Measurements from ENCODE around the gene C20orf173.
"Not testable (repeated sequence)": the region's sequence is repeated elsewhere in the genome, so short reads cannot be mapped to it uniquely, and the experiment has no call there.

The C20orf173 gene

DNA sequence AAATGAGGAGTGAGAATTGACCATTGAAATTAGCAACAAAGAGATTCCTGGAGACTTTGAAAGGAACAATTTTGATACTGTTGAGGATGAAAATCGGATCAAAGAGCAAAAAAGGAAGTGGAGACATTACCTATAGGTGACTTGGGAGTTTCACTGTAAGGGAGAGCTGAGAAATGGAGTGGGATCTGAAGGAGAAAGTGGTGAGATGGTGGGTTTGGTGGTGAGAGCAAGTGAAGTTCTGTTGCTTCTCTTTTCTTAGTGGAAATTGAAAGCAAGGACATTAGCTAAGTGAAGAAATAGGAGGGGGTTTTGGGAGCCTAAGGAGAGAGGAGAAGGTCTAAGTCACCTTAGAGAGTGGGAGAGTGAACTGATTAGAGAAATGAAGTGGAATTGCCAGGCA lies 16.7 kb upstream of the C20orf173 start:
- no peak for DNase-seq (ENCODE audit: low spot score)

DNA sequence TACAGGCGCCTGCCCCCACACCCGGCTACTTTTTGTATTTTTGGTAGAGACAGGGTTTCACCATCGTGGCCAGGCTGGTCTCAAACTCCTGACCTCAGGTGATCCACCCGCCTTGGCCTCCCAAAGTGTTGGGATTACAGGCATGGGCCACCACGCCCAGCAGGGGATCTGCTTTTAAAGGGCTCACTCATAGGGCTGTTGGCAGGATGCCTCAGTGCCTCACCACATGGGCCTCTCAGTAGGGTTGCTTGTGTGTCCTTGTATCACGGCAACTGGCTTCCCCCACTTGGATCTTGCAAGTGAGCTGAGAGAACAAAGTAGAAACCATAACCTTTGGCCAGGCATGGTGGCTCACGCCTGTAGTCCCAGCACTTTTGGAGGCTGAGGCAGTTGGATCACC lies 15.5 kb upstream of the C20orf173 start:
- DNase-seq (ENCODE audit: low spot score), result not testable (repeated sequence)

DNA sequence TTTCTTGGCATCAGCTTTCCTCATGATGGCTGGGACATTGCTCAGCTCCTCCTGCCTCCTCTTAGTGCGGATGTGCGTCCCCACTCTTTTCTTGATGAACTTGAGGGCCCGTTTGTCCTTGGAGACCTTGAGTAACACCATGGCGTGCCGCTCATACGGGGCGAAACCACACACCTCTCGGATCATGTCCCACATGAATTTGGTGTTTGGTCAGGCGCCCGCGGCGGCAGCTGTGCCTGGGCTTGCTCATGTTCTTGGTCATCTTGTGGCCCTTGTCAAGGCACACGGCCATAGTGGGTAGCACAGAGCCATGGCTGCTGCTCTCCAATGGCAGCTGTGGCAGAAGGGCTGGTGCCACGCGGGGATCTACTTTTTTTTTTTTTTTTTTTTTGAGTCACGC lies 15.0 kb upstream of the C20orf173 start:
- DNase-seq (ENCODE audit: low spot score), result no peak

DNA sequence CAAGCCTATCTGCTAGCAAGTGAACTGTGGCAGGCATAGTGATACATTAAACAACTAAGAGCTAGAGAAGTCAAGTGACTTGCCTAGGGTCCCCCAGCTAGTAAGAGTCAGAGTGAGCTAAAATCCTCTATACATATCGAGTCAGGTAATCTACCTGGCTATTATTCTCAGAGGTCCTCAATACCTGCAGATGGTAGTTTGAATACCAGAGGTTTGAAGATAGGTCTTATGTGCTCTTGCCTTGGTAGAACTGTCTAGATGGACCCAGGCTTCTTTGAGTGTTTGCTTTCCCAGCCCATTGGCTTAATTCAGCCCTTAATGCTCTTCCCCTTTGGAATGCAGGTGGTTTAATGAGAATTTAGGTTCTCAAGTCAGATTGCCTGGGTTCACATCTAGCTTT lies 13.5 kb upstream of the C20orf173 start:
- DNase-seq (ENCODE audit: low spot score), result no peak

DNA sequence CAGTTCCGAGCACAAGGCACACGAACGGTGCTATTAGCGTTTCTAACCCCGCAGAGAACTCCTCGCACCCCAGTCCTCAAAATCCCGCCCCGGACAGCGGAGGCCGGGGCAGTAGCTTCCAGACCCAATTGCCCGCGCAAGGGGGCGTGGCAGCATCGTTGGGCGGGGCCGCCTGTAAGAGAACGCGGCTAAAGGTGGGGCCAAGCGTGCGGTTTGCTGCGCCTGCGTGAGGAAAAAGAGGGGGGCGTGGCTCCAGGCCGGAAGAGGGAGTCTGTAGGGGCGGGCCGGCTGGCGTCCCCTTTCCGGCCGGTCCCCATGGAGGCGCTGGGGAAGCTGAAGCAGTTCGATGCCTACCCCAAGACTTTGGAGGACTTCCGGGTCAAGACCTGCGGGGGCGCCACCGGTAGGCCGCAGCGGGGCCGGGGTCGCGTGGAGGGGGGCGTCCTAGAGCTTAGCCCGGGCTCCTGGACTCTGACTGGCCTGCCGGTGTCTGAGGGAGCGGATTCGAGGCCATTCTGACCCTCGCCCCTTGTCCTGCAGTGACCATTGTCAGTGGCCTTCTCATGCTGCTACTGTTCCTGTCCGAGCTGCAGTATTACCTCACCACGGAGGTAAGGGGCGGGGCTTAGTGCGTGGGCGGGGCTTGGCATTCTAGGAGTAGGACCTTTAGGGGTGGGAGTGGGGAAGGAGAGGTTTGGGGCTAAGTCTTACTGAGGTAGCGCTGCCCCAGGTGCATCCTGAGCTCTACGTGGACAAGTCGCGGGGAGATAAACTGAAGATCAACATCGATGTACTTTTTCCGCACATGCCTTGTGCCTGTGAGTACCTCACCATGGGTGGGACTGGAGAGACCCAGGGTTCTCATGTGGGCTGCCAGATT lies 12.6 kb upstream of the C20orf173 start, which contains the start of gene ERGIC3:
TSS of gene ERGIC3 (plus strand) at position 296 of the 880 bp plus-strand sequence. CDS start at position 316, 20 bp downstream.
- DNase-seq (ENCODE audit: low spot score), result peak; percentile 93

DNA sequence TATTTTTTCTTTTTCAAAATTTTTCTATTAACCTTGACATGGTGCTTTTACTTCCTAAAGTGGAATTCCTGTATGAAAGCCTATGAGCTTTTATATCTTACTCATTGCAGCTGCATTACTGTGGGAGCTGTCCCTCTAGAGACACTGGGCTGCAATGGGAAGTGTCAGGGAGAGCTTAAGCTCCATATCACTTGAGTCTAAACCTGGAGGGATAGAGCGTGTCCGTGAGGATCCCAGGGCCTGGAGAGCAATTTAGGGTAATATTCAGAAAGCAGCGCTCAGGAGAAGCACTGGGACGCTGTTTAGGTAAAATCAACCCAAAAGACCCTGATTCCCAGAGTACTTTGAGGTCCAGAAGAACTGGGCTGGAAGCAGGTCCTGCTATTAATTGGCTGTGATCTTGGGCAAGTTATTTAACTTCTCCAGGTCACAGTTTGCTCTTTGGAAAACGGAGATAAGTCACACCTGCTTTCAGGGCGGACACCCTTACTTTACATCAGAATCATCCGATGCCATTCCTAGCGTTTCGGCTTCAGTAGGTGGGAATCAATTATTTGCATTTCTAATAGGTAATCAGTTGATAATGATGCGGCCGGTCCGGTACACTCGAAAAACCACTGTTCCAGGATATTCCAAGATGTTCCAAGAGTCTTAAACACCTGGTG lies 11.8 kb upstream of the C20orf173 start:
- DNase-seq (ENCODE audit: low spot score), result no peak

DNA sequence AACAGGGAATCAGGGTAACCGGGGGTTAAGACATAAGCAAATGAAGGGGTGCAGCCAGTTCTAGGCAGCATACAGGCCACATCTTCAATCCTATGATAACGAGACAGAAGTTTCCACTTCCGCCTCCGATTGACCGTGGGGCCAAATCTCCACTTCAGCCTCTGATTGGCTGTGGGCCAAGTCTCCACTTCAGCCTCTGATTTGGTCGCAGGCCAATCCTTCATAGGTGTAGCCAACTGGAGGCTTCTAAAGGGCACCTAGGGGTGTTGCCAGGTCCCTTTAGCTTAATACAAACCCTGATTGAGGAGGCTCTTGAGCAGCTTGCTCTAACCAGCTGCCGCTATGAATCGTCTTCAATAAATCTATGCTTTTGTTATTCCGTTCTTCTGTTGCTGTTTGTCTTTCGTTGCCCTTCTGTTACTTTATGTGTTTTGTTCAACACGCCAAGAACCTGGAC lies 10.3 kb upstream of the C20orf173 start:
- no peak for DNase-seq (ENCODE audit: low spot score)

DNA sequence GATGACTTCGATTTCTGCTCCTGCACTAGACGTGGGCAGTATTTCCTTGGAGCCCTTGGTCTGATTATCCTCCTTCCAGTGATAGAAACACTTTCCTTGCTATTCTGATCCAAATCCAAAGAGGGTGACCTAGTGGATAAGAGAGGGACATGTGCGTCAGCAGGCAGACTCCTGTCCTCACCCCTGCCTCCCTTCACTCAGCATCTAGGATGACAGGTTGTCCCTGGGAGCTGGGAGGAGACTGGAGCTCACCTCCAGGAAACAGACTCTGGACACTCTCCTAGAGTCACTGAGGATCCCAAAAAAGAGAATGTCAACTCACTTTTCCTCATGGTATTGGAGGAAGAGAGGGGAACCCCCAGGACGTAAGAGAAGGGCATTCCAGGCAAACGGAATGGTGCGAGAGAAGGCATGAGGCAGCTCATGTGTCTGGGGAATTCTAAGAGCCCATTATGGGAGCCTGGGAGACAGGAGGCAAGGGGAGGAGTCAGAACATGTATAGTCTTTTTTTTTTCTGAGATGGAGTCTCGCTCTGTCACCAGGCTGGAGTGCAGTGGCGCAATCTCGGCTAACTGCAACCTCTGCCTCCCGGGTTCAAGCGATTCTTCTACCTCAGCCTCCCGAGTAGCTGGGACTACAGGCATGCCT lies 2.2 kb downstream of the C20orf173 start:
- peak; percentile 82 for DNase-seq (ENCODE audit: low spot score)

DNA sequence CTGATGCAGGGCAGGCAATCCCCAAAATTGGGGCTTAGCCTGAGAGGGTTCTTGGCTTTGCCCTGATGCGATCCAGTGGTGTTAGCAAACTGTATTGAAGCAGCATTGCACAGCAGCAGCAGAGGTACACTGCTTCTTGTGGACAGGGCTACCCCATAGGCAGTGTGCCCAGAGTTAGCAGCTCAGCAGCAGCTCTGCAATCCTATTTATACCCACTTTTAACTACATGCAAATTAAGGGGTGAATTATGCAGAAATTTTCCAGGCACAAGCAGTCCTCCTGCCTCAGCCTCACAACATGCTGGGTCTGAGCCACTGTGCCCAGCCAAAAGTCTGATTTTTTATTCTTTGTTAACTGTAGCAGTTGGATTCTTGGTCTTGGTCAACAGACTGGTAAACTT lies 3.8 kb downstream of the C20orf173 start:
- DNase-seq (ENCODE audit: low spot score), result no peak

DNA sequence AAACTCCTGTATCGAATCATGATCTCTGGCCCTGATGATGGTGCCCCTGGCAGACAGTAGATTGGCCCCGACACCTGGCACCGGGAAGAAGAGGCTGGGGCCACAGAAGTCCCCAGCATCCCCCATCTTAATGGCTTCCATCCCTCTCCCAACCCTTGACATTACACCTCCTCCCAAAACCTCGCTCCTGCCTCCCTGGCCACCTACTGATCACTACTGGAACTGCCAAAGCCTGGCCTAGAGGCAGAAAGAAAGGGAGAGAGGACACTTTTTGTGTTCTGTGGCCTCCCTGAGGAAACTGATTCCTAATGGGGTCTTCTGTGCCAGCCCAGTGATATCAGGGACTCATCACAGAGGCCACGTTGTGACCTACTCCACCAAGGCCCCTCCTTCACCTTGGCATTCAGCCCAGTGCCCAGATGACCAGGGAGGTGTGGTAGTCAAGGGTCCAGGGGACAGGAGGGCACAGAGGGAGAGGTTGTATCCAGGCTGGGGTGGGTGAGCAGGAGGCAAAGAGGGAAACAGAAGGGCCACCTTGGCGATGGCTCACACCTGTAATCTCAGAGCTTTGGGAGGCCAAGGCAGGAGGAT lies 6.1 kb downstream of the C20orf173 start:
- DNase-seq (ENCODE audit: low spot score), result no peak

DNA sequence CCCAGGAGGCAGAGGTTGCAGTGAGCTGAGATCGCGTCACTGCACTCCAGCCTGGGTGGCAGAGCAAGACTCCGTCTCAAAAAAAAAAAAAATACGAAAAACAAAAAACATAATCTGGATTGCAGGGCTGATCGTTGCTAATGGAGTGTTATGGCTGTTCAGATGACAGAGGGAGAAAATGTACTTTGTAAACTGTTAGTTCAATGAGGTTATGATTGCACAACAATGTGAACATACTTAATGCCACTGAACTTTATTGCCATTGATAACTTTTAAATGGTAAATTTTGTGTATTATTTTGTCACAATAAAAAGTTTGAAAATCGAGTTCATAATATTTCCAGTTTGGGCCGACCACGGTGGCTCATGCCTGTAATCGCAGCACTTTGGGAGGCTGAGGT lies 10.5 kb downstream of the C20orf173 start:
- DNase-seq (ENCODE audit: low spot score), result no peak

DNA sequence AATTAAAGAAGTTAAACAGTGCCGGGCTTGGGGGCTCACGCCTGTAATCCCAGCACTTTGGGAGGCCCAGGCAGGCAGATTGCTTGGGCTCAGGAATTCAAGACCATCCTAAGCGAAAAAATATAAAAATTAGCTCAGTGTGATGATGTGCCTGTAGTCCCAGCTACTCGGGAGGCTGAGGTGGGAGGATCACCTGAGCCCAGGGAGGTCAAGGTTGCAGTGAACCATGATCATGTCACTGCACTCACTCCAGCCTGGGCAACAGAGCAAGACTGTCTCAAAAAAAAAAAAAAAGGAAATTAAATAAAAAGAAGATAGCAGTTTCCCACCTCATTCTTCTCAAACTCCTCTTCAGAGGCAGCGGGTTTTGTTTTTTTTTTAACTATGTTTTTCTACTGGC lies 11.7 kb downstream of the C20orf173 start:
- DNase-seq (ENCODE audit: low spot score), result not testable (repeated sequence)

DNA sequence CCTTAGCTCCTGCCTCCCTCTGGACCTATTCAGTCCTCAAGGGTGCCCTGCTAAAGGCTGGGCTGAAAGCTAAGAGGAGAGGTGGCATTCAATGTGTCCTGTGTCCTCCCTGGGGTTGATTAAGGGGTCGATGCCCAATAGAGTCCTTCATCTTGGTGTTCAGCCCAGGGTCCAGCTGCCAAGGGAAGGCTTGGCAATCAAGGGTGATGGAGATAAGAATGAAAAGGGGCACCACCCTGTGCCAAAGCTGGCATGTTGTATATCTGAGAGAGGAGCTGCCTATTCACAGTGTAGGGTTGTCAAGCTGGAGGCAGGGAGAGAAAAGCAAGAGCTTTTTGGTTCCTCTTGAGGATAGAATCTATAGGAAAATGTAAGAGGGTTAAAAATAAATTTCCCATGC lies 12.3 kb downstream of the C20orf173 start:
- no peak for DNase-seq (ENCODE audit: low spot score)

DNA sequence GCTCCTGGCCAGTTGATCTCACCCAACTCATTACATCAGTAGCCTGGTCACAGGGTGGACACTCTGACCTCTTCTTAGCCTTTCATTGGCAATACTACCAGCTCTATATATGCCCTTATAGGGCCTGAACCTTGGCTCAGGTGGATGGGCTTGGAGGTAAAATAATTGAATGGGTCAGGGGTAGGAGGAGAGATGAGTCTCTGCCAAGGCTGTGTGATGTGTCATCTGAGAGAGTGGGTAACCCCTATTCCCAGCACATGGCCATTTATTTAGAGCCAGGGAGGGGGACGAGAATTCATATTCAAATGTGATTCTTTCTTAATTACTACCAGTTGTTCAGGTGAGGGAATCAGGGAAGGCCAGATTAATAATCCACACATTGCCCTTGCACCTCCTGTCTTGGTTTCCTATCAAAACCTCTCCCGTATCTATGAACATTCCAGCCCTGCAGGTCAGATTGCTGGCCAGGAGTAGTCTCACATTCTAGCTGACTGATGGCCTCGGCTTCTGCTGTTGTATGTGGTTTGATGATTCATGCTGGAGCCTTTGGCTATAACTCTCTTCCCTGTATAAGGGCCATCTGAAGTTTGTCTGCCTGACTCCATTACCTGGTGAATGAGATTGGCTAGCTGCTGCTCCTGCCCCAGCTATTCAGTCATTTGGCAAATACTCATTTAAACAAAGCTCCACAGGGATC lies 13.4 kb downstream of the C20orf173 start:
- peak; percentile 50 for DNase-seq (ENCODE audit: low spot score)

DNA sequence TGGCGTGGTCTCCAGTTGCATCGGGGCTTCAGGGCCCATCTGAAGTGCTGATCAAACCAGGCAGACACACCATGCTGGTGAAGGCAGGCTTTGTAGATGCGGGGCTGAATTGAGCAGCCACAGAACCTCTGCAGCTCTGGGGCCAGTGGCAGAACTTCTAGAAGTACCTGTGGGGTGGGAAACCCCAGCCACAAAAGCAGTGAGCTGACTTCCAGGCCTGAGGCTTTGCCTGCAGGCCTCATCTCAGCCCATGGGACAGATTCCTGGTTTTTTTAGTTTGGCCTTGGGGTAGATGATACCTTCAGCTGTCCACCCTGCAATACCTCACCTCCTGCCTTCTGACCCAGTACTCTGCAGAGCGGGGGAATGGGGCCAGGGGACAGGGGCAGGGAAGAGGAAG lies 14.1 kb downstream of the C20orf173 start:
- no peak for DNase-seq (ENCODE audit: low spot score)

DNA sequence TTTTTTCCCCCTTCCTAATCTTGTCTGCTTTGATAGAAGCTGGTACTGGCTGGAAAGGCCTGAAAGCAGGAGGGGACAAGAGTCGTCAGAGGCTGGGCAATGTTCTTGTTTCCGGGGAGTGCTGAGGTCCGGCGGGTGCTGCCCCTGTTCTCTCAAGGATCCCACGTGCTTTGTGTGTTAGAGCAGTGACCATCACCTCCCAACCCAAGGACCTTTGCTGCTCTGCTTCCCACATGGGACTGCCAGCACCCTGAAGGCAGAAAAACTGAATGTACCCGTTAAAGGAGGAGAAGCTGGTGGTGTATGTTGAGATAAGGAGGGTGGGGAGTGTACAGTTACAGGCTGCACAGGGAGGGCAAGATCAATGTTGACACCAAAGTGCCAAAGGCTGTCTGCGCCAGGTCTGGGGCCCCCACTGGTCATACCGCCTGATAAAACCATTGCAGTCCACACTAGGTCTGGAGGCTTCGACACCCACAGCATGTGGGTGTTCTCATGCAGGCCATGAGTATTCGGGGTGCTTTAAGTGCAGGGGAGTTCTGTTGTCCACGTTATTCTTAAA lies 15.0 kb downstream of the C20orf173 start:
- no peak for DNase-seq (ENCODE audit: low spot score)

DNA sequence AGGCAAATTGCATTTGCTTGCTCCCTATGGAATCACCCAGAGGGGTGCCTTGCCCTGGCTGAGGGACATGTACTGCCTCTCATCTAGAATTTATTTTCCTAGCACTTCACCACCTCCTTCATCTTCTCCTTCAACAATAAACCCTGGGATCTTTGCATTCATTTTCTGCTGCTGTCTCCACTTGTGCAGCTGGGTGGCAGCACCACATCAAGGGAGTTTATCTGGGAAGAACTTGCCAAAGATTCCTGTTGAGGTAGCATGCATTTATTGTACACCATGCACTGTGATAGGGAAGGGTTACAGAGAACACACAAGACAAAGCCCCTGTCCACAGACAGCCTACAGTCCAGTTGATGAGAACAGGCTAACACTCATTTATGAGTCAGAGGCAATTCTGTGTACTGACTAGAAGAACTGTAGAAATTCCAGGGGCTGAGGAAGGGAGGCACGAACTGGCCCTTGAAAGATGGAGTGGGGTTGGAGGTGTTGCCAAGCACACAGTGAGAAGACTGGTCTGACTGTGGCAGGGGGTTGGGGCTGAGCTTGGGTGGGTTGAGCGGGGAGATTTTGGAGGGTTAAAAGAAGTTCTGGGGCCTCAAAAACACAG lies 17.5 kb downstream of the C20orf173 start:
- peak; percentile 56 for DNase-seq (ENCODE audit: low spot score)

DNA sequence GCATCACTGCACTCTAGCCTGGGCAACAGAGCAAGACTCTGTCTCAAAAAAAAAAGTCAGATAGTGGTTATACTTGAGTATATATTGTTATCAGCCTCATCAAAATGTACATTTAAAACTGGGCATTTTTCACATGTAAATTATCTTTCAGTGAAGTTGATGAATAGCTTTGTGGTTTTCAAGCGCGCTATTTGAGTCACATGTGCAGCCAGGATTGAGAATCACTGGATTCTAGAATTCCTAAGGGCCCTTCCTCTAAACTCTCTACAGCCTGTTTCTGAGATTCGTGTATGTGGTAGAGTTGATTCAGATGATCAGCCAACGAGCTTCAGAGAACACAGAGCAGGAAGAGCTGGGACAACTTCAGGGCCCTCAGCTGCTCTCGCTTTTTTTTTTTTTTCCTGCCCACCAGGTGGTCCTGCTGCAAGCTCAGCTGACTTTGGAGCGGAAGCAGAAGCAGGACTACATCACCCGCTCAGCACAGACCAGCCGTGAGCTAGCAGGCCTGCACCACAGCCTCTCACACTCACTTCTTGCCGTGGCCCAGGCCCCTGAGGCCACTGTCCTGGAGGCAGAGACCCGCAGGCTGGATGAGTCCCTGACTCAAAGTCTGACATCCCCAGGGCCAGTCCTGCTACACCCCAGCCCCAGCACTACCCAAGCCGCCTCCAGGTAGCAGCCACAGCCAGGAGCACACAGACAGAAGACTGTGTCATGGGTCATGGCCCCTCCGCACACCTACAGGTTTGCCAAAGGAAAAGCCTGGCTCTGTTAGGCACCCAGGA lies 18.3 kb downstream of the C20orf173 start:
- DNase-seq (ENCODE audit: low spot score), result no peak

DNA sequence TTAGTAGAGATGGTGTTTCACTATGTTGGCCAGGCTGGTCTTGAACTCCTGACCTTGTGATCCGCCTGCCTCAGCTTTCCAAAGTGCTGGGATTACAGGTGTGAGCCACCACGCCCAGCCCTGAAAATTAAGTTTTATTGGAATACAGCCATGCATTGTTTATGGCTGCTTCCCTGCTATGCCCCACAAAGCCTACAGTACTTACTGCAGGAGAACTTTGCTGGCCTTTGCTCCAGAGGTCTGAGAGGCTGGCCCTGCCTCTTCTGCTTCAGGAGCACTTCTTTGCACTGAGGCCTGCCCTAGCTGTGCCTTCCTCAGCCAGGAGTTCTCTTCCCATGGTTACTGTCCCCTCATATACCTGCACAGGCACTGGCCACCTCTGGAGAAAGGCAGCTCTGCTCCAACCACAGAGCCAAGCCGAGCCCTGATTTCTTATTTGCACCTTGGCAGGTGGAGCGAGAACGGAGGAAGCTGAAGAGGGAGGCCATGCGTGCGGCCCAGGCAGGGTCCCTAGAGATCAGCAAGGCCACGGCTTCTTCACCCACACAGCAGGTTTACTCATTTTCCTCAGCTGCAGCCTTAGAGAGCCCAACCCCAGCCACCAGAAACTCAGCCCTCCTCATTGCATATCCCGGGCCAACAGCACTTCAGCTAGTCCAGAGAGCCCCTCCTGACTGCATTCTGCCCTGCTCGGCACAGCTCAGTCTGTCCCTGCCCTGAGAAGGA lies 20.8 kb downstream of the C20orf173 start:
- no peak for DNase-seq (ENCODE audit: low spot score)
